ENCODE data around the gene PASD1. TPM values are rescaled to one million over a fixed set of nuclear protein-coding genes. Genes with fewer than 3 reads are reported as not detected.
"Not testable (repeated sequence)": the region's sequence is repeated elsewhere in the genome, so short reads cannot be mapped to it uniquely, and the experiment has no call there.

PASD1 gene
- total RNA-seq, 1 experiment from 2014 or later: not detected

DNA sequence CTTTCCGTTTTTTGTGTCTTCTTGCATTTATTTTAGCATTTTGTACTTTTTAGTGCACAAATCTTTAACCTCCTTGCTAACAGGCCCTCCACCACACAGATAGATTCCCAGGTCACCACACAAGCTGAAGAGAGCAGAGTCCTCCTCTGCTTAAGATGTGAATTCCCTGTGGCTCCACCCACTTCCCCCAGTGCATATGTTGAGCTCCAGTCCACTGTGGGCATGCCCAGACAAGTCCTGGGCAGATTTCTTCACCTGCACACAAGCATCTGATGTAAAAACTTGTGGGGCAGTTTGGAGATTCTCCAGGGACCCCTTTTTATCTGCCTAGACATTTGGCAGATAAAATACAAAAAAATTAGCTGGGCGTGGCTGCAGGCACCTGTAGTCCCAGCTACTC, 19.8 kb upstream of the PASD1 start:
- TF ChIP-seq, protein P1, sequence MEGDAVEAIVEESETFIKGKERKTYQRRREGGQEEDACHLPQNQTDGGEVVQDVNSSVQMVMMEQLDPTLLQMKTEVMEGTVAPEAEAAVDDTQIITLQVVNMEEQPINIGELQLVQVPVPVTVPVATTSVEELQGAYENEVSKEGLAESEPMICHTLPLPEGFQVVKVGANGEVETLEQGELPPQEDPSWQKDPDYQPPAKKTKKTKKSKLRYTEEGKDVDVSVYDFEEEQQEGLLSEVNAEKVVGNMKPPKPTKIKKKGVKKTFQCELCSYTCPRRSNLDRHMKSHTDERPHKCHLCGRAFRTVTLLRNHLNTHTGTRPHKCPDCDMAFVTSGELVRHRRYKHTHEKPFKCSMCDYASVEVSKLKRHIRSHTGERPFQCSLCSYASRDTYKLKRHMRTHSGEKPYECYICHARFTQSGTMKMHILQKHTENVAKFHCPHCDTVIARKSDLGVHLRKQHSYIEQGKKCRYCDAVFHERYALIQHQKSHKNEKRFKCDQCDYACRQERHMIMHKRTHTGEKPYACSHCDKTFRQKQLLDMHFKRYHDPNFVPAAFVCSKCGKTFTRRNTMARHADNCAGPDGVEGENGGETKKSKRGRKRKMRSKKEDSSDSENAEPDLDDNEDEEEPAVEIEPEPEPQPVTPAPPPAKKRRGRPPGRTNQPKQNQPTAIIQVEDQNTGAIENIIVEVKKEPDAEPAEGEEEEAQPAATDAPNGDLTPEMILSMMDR (IDR thresholded peaks at IDR 0.05; ENCODE audit: unreplicated experiment): no peak
- Mint-ChIP-seq H3K9me3 (ENCODE audit: low read depth, unreplicated experiment) (no peaks in the 10 kb centered on the region), H3K36me3 (ENCODE audit: insufficient read depth, unreplicated experiment) (no peaks in the 10 kb centered on the region), H3K4me3 (ENCODE audit: low read depth, unreplicated experiment) (no peak overlapping the region), H3K4me1 (ENCODE audit: low read depth, unreplicated experiment) (no peaks in the 10 kb centered on the region), H3K27ac (ENCODE audit: unreplicated experiment) (no peak overlapping the region), H3K27me3 (ENCODE audit: unreplicated experiment) (peaks cover 10% of the 10 kb centered on the region)
- intact Hi-C loops (cut with micrococcal nuclease; ENCODE audit: unreplicated experiment): no loop called here
- no peak for DNase-seq
- CTCF ChIA-PET: no interaction called here
- no TSS peak for BruUV-seq (replicated peaks)

DNA sequence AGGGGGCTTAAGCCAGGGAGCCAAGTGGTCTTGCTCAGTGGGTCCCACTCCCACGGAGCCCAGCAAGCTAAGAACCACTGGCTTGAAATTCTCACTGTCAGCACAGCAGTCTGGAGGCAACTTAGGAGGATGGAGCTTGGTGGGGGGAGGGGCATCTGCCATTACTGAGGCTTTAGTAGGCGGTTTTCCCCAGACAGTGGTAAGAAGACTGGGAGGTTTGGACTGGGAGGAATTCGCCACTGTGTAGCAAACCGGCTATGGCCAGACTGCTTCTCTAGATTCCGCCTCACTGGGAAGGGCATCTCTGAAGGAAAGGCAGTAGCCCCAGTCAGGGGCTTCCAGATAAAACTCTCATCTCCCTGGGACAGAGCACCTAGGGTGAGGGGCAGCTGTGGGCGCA, 17.2 kb upstream of the PASD1 start:
- H3K4me1 Mint-ChIP-seq (ENCODE audit: low read depth, unreplicated experiment); H3K27me3 Mint-ChIP-seq (ENCODE audit: unreplicated experiment); BruUV-seq (replicated peaks); H3K4me3 Mint-ChIP-seq (ENCODE audit: low read depth, unreplicated experiment); H3K36me3 Mint-ChIP-seq (ENCODE audit: insufficient read depth, unreplicated experiment); H3K27ac Mint-ChIP-seq (ENCODE audit: unreplicated experiment); H3K9me3 Mint-ChIP-seq (ENCODE audit: low read depth, unreplicated experiment); CTCF ChIA-PET; DNase-seq; intact Hi-C loops (cut with micrococcal nuclease; ENCODE audit: unreplicated experiment): not testable (repeated sequence)

DNA sequence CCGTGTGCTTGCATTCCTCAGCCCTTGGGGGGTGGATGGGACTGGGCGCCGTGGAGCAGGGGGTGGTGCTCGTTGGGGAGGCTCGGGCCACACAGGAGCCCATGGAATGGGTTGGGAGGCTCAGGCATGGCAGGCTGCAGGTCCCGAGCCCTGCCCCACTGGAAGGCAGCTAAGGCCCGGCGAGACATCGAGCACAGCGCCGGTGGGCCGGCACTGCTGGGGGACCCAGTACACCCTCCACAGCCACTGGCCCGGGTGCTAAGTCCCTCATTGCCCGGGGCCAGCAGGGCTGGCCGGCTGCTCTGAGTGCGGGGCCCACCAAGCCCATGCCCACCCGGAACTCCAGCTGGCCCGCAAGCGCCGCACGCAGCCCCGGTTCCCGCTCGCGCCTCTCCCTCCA, 12.3 kb upstream of the PASD1 start:
- H3K27ac Mint-ChIP-seq (ENCODE audit: unreplicated experiment); intact Hi-C loops (cut with micrococcal nuclease; ENCODE audit: unreplicated experiment); H3K4me1 Mint-ChIP-seq (ENCODE audit: low read depth, unreplicated experiment); H3K36me3 Mint-ChIP-seq (ENCODE audit: insufficient read depth, unreplicated experiment); H3K4me3 Mint-ChIP-seq (ENCODE audit: low read depth, unreplicated experiment); CTCF ChIA-PET; H3K27me3 Mint-ChIP-seq (ENCODE audit: unreplicated experiment); BruUV-seq (replicated peaks); H3K9me3 Mint-ChIP-seq (ENCODE audit: low read depth, unreplicated experiment); DNase-seq: not testable (repeated sequence)

DNA sequence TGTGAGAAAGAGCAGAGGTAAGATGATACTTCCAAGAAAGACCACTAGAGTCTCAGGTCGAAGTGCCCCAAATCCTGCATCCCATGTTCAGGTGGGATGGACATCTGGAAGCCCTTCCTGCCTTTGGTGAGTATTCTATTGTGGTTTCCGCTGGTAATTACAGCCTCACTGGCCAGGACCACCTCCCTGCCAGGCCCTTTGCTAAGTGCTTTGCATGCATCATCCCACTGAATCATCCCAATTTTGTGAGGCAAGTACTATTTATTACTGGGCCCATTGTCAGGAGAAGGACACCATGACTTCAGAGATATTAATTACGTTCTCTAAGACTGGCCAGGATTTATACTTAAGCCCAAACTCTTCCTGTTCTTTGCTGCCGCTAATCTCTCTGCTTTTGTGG, 10.7 kb upstream of the PASD1 start:
- H3K4me1 Mint-ChIP-seq (ENCODE audit: low read depth, unreplicated experiment): no peaks in the 10 kb centered on the region
- H3K4me3 Mint-ChIP-seq (ENCODE audit: low read depth, unreplicated experiment): no peak overlapping the region
- no peaks in the 10 kb centered on the region for H3K36me3 Mint-ChIP-seq (ENCODE audit: insufficient read depth, unreplicated experiment)
- no TSS peak for BruUV-seq (replicated peaks)
- DNase-seq: no peak
- no peak overlapping the region for H3K27ac Mint-ChIP-seq (ENCODE audit: unreplicated experiment)
- CTCF ChIA-PET: no interaction called here
- H3K27me3 Mint-ChIP-seq (ENCODE audit: unreplicated experiment): peaks cover 8% of the 10 kb centered on the region
- TF ChIP-seq, protein P1 (IDR thresholded peaks at IDR 0.05; ENCODE audit: unreplicated experiment): no peak
- peaks cover 3% of the 10 kb centered on the region for H3K9me3 Mint-ChIP-seq (ENCODE audit: low read depth, unreplicated experiment)
- intact Hi-C loops (cut with micrococcal nuclease; ENCODE audit: unreplicated experiment): no loop called here

DNA sequence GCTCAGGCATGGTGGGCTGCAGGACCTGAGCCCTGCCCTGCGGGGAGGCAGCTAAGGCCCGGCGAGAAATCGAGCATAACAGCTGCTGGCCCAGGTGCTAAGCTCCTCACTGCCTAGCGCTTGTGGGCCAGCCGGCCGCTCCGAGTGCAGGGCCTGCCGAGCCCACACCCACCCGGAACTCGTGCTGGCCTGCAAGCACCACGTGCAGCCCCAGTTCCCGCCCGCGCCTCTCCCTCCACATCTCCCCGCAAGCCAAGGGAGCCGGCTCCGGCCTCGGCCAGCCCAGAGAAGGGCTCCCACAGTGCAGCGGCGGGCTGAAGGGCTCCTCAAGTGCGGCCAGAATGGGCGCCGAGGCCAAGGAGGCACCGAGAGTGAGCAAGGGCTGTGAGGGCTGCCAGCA, 8.2 kb upstream of the PASD1 start:
- intact Hi-C loops (cut with micrococcal nuclease; ENCODE audit: unreplicated experiment); CTCF ChIA-PET; H3K4me3 Mint-ChIP-seq (ENCODE audit: low read depth, unreplicated experiment); H3K27ac Mint-ChIP-seq (ENCODE audit: unreplicated experiment); H3K36me3 Mint-ChIP-seq (ENCODE audit: insufficient read depth, unreplicated experiment); H3K9me3 Mint-ChIP-seq (ENCODE audit: low read depth, unreplicated experiment); H3K27me3 Mint-ChIP-seq (ENCODE audit: unreplicated experiment); DNase-seq; H3K4me1 Mint-ChIP-seq (ENCODE audit: low read depth, unreplicated experiment); BruUV-seq (replicated peaks): not testable (repeated sequence)

DNA sequence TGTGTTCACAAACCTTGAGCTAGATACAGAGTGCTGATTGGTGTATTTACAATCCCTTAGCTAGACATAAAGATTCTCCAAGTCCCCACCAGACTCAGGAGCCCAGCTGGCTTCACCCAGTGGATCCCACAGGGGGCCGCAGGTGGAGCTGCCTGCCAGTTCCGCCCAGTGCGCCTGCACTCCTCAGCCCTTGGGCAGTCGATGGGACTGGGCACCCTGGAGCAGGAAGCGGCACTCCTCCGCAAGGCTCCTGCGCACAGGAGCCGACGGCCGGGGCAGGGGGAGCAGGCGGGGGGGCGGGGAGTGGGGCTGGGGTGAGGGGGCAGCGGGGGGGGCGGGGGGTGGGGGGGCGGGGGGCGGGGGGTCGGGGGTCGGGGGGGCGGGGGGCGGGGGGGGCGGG, 990 bp upstream of the PASD1 start:
- H3K9me3 Mint-ChIP-seq (ENCODE audit: low read depth, unreplicated experiment); H3K36me3 Mint-ChIP-seq (ENCODE audit: insufficient read depth, unreplicated experiment); BruUV-seq (replicated peaks); intact Hi-C loops (cut with micrococcal nuclease; ENCODE audit: unreplicated experiment); H3K4me3 Mint-ChIP-seq (ENCODE audit: low read depth, unreplicated experiment); H3K27me3 Mint-ChIP-seq (ENCODE audit: unreplicated experiment); H3K4me1 Mint-ChIP-seq (ENCODE audit: low read depth, unreplicated experiment); DNase-seq; CTCF ChIA-PET; H3K27ac Mint-ChIP-seq (ENCODE audit: unreplicated experiment): not testable (repeated sequence)

DNA sequence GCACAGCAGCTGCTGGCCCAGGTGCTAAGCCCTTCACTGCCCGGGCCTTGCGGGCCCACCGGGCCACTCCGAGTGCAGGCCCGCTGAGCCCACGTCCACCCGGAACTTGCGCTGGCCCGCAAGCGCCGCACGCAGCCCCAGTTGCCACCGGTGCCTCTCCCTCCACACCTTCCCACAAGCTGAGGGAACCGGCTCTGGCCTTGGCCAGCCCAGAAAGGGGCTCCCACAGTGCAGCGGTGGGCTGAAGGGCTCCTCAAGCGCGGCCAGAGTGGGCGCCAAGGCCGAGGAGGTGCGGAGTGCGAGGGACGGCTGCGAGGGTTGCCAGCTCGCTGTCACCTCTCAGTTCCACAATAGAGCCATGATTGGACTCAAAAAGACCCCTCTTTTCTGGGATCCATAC, 472 bp upstream of the PASD1 start:
- H3K27me3 Mint-ChIP-seq (ENCODE audit: unreplicated experiment); intact Hi-C loops (cut with micrococcal nuclease; ENCODE audit: unreplicated experiment); CTCF ChIA-PET; H3K36me3 Mint-ChIP-seq (ENCODE audit: insufficient read depth, unreplicated experiment); DNase-seq; BruUV-seq (replicated peaks); H3K4me1 Mint-ChIP-seq (ENCODE audit: low read depth, unreplicated experiment); H3K4me3 Mint-ChIP-seq (ENCODE audit: low read depth, unreplicated experiment); H3K9me3 Mint-ChIP-seq (ENCODE audit: low read depth, unreplicated experiment); H3K27ac Mint-ChIP-seq (ENCODE audit: unreplicated experiment): not testable (repeated sequence)

Measured in Calu3 (cell line).